Tibial nerve (tissue), 4 donors: ENCODE data around the gene CCDC92.

Source experiments
- EP300 ChIP-seq, 2 donors: sonication (generic); formaldehyde crosslinking; IDR thresholded peaks; one replicate each; pipeline ENCODE4 v1.6.1; 2017; ENCODE audit warnings: antibody characterized with exemption in 2 of 2, mild to moderate bottlenecking in 1 of 2
- POLR2A ChIP-seq, 2 donors: fragments of 450-650 bp; IDR thresholded peaks; one replicate each; pipeline ENCODE4 v1.6.1; 2017; ENCODE audit warnings: antibody characterized with exemption in 2 of 2, mild to moderate bottlenecking in 2 of 2, moderate library complexity in 2 of 2
- TF ChIP-seq, protein P1 (sequence below), 5 experiments: fragments of 200-600 bp in 3 of 5; fragments of 450-650 bp in 2 of 5; sonication (generic) in 3 of 5; IDR thresholded peaks; one replicate each; pipeline ENCODE4 v1.5.1; 2016 to 2019; ENCODE audit warnings: antibody characterized with exemption in 5 of 5, mild to moderate bottlenecking in 3 of 5, moderate library complexity in 2 of 5

DNA sequence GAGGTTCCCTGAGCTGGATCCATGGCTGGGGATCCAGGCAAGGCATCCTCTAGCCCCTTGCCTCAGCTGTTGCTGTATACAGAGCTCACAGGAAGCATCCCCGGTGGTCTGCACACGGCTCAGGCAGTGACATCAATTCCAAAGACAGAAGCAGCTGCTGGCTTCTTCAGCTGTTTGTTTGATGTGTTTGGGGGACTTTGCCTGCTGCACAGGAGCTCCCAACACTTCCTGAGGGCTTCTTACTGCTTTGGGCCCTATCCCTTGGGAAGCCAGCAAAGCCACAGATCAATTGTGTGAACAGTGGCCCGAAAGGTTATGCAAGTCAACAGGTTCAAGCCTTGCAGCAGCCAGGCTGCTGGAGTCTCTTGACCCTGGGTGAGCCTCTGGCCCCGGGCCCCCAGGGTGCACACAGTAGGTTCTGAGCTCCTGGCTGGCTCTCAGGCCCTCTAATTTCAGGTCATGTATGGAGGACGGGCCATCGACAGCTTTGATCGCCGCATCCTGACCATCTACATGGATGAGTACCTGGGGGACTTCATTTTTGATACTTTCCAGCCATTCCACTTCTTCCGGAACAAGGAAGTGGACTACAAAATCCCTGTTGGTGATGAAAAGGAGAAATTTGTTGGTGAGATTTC, 42.6 kb downstream of the CCDC92 start:
- TF ChIP-seq, protein P1, sequence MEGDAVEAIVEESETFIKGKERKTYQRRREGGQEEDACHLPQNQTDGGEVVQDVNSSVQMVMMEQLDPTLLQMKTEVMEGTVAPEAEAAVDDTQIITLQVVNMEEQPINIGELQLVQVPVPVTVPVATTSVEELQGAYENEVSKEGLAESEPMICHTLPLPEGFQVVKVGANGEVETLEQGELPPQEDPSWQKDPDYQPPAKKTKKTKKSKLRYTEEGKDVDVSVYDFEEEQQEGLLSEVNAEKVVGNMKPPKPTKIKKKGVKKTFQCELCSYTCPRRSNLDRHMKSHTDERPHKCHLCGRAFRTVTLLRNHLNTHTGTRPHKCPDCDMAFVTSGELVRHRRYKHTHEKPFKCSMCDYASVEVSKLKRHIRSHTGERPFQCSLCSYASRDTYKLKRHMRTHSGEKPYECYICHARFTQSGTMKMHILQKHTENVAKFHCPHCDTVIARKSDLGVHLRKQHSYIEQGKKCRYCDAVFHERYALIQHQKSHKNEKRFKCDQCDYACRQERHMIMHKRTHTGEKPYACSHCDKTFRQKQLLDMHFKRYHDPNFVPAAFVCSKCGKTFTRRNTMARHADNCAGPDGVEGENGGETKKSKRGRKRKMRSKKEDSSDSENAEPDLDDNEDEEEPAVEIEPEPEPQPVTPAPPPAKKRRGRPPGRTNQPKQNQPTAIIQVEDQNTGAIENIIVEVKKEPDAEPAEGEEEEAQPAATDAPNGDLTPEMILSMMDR (IDR thresholded peaks at IDR 0.05) = no peak
- no peak for TF ChIP-seq EP300 (IDR thresholded peaks at IDR 0.05)
- no peak for TF ChIP-seq POLR2A (IDR thresholded peaks at IDR 0.05)
